ENCODE data around the gene ANO9.

- no peak for TF ChIP-seq EZH2 (IDR thresholded peaks at IDR 0.05; ENCODE audit: insufficient read depth, poor library complexity, severe bottlenecking)
- TF ChIP-seq EZH2phosphoT487 (IDR thresholded peaks at IDR 0.05; ENCODE audit: insufficient read depth, low read depth) = no peak
These were observed 15.0 kb downstream of the ANO9 start for GRCh38 chr11:426851-427250.
